GM19455 (cell line): ENCODE measurements around the gene ADAM12.
"Not testable (repeated sequence)": the region's sequence is repeated elsewhere in the genome, so short reads cannot be mapped to it uniquely, and the experiment has no call there.

Experiments used
- ATAC-seq: cut with Tn5 transposase; IDR thresholded peaks from one replicate; pipeline ENCODE4 v1.9.1; 2021; ENCODE audit not compliant: unreplicated experiment

Gene ADAM12

GRCh38 chr10:126374435-126374834 lies 13.8 kb downstream of the ADAM12 start:
- ATAC-seq: no peak

GRCh38 chr10:126373972-126374371 lies 14.3 kb downstream of the ADAM12 start:
- ATAC-seq: no peak

GRCh38 chr10:126373147-126373546 lies 15.1 kb downstream of the ADAM12 start:
- ATAC-seq: no peak

GRCh38 chr10:126372396-126372795 lies 15.9 kb downstream of the ADAM12 start:
- ATAC-seq: no peak

GRCh38 chr10:126369125-126369710 lies 19.1 kb downstream of the ADAM12 start:
- no peak for ATAC-seq

GRCh38 chr10:126357169-126357568 lies 31.1 kb downstream of the ADAM12 start:
- no peak for ATAC-seq

GRCh38 chr10:126353666-126354065 lies 34.6 kb downstream of the ADAM12 start:
- no peak for ATAC-seq

- ATAC-seq: no peak
Observed at GRCh38 chr10:126352453-126352852, 35.8 kb downstream of the ADAM12 start.

- ATAC-seq: no peak
Observed at GRCh38 chr10:126351021-126351420, 37.3 kb downstream of the ADAM12 start.

- ATAC-seq: no peak
Observed at GRCh38 chr10:126350216-126350992, 37.9 kb downstream of the ADAM12 start.

- ATAC-seq: no peak
Observed at GRCh38 chr10:126349676-126350075, 38.6 kb downstream of the ADAM12 start.

GRCh38 chr10:126349101-126349500 lies 39.2 kb downstream of the ADAM12 start:
- ATAC-seq: no peak

GRCh38 chr10:126343496-126343895 lies 44.8 kb downstream of the ADAM12 start:
- not testable (repeated sequence) for ATAC-seq

- ATAC-seq: no peak
Observed at GRCh38 chr10:126342680-126343079, 45.6 kb downstream of the ADAM12 start.

GRCh38 chr10:126341491-126341890 lies 46.8 kb downstream of the ADAM12 start:
- ATAC-seq: no peak

- no peak for ATAC-seq
Observed at GRCh38 chr10:126337251-126337810, 50.9 kb downstream of the ADAM12 start.

- no peak for ATAC-seq
Observed at GRCh38 chr10:126336801-126337200, 51.5 kb downstream of the ADAM12 start.

- ATAC-seq: no peak
Observed at GRCh38 chr10:126334272-126334671, 54.0 kb downstream of the ADAM12 start.

GRCh38 chr10:126332576-126332975 lies 55.7 kb downstream of the ADAM12 start:
- no peak for ATAC-seq

GRCh38 chr10:126331101-126331500 lies 57.2 kb downstream of the ADAM12 start:
- ATAC-seq: no peak

- ATAC-seq: no peak
Observed at GRCh38 chr10:126324826-126325225, 63.5 kb downstream of the ADAM12 start.

- no peak for ATAC-seq
Observed at GRCh38 chr10:126321440-126321839, 66.8 kb downstream of the ADAM12 start.
